Esophagus (tissue), 2 donors: ENCODE measurements around the gene TUFT1. TPM values are rescaled to one million over a fixed set of nuclear protein-coding genes. Genes with fewer than 3 reads are reported as not detected.

Experiments
- polyA plus RNA-seq, 2 donors: library from polyadenylated mRNA; stranded (reverse); fragments of 200-250 nt; gene quantifications; one replicate each; pipeline ENCODE4 v1.2.3, GENCODE V29; 2013
- donor health status: healthy with polysubstance abuse.
- donor health status: Bipolar disorder and iron deficiency.

TUFT1 gene
- polyA plus RNA-seq, 2 donors: 28.6 to 33.5 TPM

Other genes with a start within 250 kb of the TUFT1 start
- 10 to 100 TPM; 22.3 to 28.6 TPM for gene PI4KB, start 212.9 kb upstream of the TUFT1 start, polyA plus RNA-seq
- 10 to 100 TPM; 12.0 to 12.9 TPM for gene RFX5, start 193.1 kb upstream of the TUFT1 start, polyA plus RNA-seq
- 10 to 100 TPM; 23.5 to 27.4 TPM for gene SELENBP1, start 167.6 kb upstream of the TUFT1 start, polyA plus RNA-seq
- 100 to 1,000 TPM; 223 to 250 TPM for gene PSMB4, start 140.7 kb upstream of the TUFT1 start, polyA plus RNA-seq
- gene POGZ, start 80.8 kb upstream of the TUFT1 start, polyA plus RNA-seq: 10 to 100 TPM; 11.0 to 26.3 TPM
- 10 to 100 TPM; 10.5 to 13.7 TPM for gene CGN, start 28.9 kb upstream of the TUFT1 start, polyA plus RNA-seq
- gene SNX27, start 71.7 kb downstream of the TUFT1 start, polyA plus RNA-seq: 1 to 10 TPM; 3.9 to 5.1 TPM
- gene CELF3, start 176.5 kb downstream of the TUFT1 start, polyA plus RNA-seq: under 1 TPM; 0.04 to 0.05 TPM
- not detected for gene RIIAD1, start 181.2 kb downstream of the TUFT1 start, polyA plus RNA-seq
- gene MRPL9, start 223.2 kb downstream of the TUFT1 start, polyA plus RNA-seq: 10 to 100 TPM; 49.9 to 53.9 TPM